Right kidney (tissue), 1 donor: Measurements from ENCODE around the gene NBAS.

Experiments used
- DNase-seq: peaks from one replicate; pipeline ENCODE4 v3.0.0-alpha.2; 2016

Gene NBAS

DNA sequence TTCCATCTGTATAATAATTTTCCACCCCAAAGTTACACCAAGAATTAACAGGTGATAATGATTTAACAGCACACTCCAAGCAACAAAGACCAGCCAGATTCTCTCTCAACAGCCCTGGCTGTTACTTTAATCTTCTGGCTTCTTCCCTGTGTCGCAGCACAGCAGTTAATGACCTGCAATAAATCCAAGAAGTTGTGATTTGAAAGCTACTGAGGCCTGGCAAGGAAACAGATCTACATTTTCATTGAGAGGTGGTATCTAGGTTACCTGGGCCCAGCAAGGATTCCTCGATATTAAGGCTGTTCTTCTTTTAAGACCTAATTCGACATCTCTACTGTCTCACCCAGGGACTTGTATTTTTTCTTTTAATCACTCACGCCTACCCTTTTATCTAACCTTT lies 433.8 kb downstream of the NBAS start:
- no peak for DNase-seq

DNA sequence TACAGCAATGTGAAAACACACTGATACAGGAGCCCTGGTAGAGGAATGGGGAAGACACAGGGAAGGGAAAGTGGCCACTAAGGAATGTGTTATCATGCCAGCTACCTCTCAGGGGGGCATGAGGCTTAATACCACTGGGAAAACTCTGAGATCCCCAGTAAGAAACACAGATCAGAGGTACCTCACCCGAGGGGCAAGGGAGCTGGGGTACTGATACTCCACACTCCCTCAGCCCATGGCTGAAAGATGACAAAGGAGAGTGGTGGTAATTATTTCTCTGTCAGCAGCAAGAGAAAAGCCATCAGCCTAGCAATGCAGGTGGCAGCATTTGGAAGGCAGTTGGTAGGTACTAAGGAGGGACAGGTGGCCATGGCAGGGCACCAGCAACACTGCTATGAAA lies 434.8 kb downstream of the NBAS start:
- no peak for DNase-seq

DNA sequence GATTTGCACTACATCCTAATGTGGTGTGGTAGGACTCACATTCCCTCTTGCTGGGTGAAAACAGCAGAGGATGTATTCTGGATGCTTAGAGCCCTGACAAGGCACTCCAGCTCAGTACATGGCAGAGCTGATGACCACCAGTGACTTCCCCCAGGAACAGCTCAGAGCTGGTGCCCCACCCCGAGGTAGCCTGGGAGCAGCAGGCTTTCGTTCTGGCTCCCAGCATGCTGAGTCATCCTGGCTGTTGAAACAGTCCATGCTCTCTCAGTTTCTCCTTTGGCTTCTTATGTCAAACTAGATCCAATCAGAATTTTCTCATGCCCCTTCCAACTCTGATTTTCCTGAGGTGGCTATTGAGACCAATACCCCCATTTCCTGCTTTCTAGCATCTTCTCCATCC lies 438.2 kb downstream of the NBAS start:
- no peak for DNase-seq

DNA sequence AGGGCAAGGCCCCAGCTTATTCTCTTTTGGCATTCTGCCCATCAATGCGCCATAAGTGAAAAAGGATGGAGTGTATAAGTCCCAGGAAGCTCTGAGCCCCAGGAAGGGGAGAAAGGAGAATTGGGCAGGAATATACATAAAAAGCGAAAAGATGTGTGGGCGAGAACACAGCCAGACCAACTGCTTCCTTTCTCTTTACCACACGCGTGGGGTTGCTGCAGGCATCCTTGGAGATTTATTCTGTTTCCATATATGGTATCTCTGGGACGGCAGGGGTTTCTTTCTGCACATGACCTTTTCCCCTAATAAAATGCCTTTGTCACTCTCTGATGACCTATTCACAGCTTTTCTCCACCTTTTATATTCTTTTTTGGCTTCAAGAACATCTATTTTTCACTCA lies 440.5 kb downstream of the NBAS start:
- no peak for DNase-seq

DNA sequence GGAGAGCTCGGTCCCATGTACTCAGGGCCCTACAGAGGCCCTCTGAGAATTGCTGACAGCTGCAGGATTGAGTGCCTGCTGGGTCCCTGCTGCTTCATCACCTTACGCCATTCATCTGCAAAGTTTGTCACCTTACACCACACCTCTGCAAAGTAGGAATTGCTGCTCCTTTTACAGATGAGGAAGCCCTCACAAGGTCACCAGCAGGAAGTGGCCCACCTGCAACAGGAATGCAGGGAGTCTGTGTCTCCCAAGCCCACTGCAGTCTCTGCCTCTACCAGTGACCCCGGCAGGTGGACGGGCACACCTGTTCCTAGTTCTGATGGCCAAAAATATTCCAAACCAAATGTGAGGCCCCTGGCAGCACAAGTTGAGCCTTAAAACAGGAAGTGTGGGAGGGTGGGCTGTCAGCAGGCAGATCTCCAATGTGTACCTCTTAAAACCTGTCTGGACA lies 441.4 kb downstream of the NBAS start:
- DNase-seq = no peak

DNA sequence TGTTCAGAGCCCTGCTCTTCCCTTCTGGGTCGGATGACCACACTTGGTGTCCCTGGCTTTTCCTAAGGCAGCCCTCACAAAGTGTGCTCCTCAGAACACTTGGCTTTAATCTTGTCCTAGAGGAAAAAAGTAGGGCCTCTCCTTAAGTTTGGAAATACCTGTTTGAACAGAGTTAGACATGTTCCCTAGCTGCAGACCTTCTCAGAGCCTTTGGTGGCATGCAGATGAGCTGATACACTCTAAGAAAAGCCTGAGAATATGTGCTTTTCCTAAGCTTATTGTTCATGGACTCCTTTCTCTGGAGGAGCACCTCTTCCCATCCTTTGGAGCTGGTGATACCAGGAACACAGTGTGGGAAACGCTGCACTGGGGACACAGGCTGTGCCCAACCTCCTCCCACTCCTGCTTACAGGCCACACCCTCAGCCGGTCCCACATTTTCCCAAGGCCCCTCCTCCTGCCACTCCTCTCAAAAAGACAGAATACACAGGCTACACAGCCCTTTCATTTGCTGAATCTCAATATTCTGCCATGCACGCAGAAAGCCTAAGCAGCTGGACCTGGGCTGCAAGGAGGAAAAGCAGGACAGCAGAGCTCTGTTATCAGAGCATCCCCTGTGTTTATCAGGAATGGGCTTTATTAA lies 443.6 kb downstream of the NBAS start:
- DNase-seq = no peak
